Anterior cingulate cortex (tissue), 58 donors: ENCODE measurements around the gene CALU.

Experiments used
- DNase-seq, 58 donors: peaks; one replicate each; lab custom pipeline; 2025; lab: John Stamatoyannopoulos, UW

CALU gene

GRCh38 chr7:128804484-128804883 is 65.3 kb downstream of the CALU start:
- DNase-seq = no peak

DNA sequence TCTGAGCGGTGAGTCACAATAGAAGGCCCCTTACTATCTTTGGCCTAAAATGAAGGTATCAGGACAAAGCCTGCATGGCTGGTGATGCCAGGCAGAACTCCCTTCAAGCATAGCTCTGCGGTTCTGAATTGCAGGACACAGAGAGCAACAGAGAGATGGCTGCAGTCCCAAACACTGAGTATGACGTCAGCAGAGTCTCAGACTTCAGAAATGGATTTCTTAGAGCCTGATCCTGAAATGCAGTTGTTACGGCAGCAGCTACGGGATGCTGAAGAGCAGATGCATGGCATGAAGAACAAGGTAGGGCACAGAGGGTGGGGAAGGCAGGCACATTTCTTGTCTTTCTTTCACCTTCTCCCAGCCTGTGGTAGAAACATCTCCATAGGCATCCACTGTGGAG is 66.1 kb downstream of the CALU start:
- no peak for DNase-seq

GRCh38 chr7:128807191-128807590 is 68.0 kb downstream of the CALU start:
- no peak for DNase-seq

DNA sequence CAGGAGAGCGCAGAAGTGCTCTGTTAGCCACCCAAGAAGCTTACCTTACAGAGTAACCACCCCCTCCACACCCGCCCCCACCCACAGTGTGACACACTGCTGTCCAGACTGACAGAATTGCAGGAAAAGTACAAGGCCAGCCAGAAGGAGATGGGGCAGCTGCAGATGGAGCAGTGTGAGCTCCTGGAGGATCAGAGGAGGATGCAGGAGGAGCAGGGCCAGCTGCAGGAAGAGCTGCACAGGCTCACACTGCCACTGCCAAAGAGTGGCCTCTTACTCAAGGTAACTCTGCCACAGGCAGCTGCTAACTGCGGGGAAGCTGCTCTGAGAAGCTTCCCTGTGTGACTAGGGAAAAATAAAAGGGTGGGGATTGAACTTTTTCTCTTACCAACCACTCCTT is 70.2 kb downstream of the CALU start:
- no peak for DNase-seq

- DNase-seq = no peak
Measured at GRCh38 chr7:128810473-128810872, 71.3 kb downstream of the CALU start.

DNA sequence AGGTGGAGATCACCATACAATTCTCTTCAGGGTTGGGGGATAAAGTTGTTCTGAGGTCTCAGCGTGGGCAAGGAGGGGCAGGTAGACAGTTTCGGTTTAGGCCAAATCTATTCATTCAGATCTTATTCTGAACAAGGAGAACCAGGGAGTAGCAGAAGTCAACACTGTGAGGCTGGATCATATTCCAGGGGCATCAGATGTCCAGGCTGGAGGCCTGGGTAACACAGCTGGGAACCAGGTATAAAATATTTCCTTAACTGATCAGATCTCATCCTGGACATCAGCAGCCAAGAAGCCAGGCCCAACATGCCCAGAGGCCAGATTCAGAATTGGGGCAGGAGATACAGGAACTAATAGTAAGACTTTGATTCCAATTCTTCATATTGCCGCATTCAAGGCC is 71.8 kb downstream of the CALU start:
- DNase-seq = no peak

GRCh38 chr7:128811631-128812430 is 72.7 kb downstream of the CALU start:
- no peak for DNase-seq

DNA sequence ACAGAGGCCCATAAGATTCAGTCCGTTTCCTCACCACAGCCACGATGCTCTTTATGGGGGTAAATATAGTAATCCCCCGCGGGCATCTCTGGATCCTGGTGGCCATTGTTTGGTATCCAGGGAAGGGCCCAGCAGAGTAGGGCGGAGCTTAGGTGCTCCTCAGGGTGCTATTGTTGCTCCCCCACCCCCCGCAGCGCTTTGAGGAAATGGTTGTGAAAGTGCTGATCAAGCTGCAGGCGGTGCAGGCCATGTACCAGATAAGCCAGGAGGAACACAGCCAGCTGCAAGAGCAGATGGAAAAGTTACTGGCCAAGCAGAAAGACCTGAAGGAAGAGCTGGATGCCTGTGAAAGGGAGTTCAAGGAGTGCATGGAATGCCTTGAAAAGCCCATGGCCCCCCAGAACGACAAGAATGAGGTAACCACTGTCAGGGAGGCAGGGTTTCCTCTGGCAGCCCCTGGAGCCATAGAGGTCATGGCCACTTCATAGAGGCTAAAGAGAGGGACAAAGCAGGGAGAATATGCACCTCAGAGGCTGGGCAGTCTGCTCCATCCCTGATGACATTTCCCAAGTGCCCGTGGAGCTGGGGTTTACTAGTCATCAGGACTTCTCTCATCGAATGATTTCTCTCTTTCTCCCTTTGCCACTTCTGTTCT is 73.5 kb downstream of the CALU start:
- peak in 5 of 58 donors; percentile 16 to 30 (median 23) for DNase-seq

GRCh38 chr7:128814499-128814898 is 75.3 kb downstream of the CALU start:
- DNase-seq = peak in 37 of 58 donors; percentile 9 to 79 (median 45)

- DNase-seq = no peak
Measured at GRCh38 chr7:128815289-128815942, 76.3 kb downstream of the CALU start.

- DNase-seq = no peak
Measured at GRCh38 chr7:128818694-128819093, 79.5 kb downstream of the CALU start.
